AML-193 (cell line): ENCODE measurements around the gene CDH20.
A peak's percentile ranks its signal among the peaks of the same experiment; 100 is the strongest.

ENCODE experiments used
- DNase-seq, 2 experiments: peaks; one replicate each; lab custom pipeline; 2025; lab: John Stamatoyannopoulos, UW

CDH20 gene

GRCh38 chr18:61333271-61333745, at the start of gene CDH20:
TSS of gene CDH20 (plus strand) at chr18:61333430.
- DNase-seq, result no peak

- no peak for DNase-seq
Observed at GRCh38 chr18:61284039-61284438, 49.2 kb upstream of the CDH20 start.

- no peak for DNase-seq
Observed at GRCh38 chr18:61285777-61286176, 47.5 kb upstream of the CDH20 start.

GRCh38 chr18:61286867-61287266, 46.4 kb upstream of the CDH20 start:
- no peak for DNase-seq

GRCh38 chr18:61290616-61291015, 42.6 kb upstream of the CDH20 start:
- no peak for DNase-seq

GRCh38 chr18:61292280-61293035, 40.8 kb upstream of the CDH20 start:
- no peak for DNase-seq

GRCh38 chr18:61295153-61295552, 38.1 kb upstream of the CDH20 start:
- DNase-seq, result no peak

- no peak for DNase-seq
Observed at GRCh38 chr18:61308004-61308403, 25.2 kb upstream of the CDH20 start.

GRCh38 chr18:61308795-61309393, 24.3 kb upstream of the CDH20 start:
- no peak for DNase-seq

GRCh38 chr18:61322265-61322873, 10.9 kb upstream of the CDH20 start:
- peak; percentile 30 to 33 for DNase-seq

- no peak for DNase-seq
Observed at GRCh38 chr18:61323951-61324350, 9.3 kb upstream of the CDH20 start.

- no peak for DNase-seq
Observed at GRCh38 chr18:61326407-61326806, 6.8 kb upstream of the CDH20 start.

GRCh38 chr18:61329398-61329797, 3.8 kb upstream of the CDH20 start:
- no peak for DNase-seq

GRCh38 chr18:61331051-61331450, 2.2 kb upstream of the CDH20 start:
- DNase-seq, result no peak

GRCh38 chr18:61333746-61334490, 688 bp downstream of the CDH20 start:
- DNase-seq, result no peak

- DNase-seq, result no peak
Observed at GRCh38 chr18:61334491-61334850, 1.2 kb downstream of the CDH20 start.

- DNase-seq, result no peak
Observed at GRCh38 chr18:61334951-61335683, 1.9 kb downstream of the CDH20 start.

- DNase-seq, result no peak
Observed at GRCh38 chr18:61335684-61336555, 2.7 kb downstream of the CDH20 start.

- no peak for DNase-seq
Observed at GRCh38 chr18:61336766-61337165, 3.5 kb downstream of the CDH20 start.

- DNase-seq, result no peak
Observed at GRCh38 chr18:61337527-61337926, 4.3 kb downstream of the CDH20 start.

GRCh38 chr18:61340148-61340547, 6.9 kb downstream of the CDH20 start:
- no peak for DNase-seq
